Keratinocyte (primary cell): ENCODE results near the gene TPD52L1.

Source experiments
- CTCF ChIP-seq, 3 experiments: IDR thresholded peaks in 1 of 3; conservative IDR thresholded peaks in 1 of 3; optimal IDR thresholded peaks in 1 of 3; 2 replicates in 2 of 3; 3 replicates in 1 of 3; pipeline versions ENCODE3 to v1.5.1; 2011; ENCODE audit warnings: low read length in 3 of 3, mild to moderate bottlenecking in 3 of 3, moderate library complexity in 2 of 3, control low read depth in 1 of 3, inconsistent platforms in 1 of 3; ENCODE audit not compliant: insufficient read depth in 2 of 3; ENCODE audit errors: extremely low read depth in 1 of 3
- EZH2 ChIP-seq: IDR thresholded peaks from one replicate; pipeline ENCODE4 v1.6.1; 2012; ENCODE audit warnings: inconsistent platforms, mild to moderate bottlenecking, low read length, moderate library complexity

GRCh38 chr6:125213939-125214338 lies 60.4 kb downstream of the TPD52L1 start:
- TF ChIP-seq CTCF (optimal IDR thresholded peaks at IDR 0.05 in 1 of 3, IDR thresholded peaks at IDR 0.05 in 1 of 3, conservative IDR thresholded peaks at IDR 0.05 in 1 of 3; ENCODE audit: extremely low read depth in 1 of 3, insufficient read depth in 2 of 3, low read length in 3 of 3), result no peak
- TF ChIP-seq EZH2, result no peak
